GM12873 (cell line): ENCODE measurements around the gene GALNTL6.

Experiments used
- TF ChIP-seq, protein P1 (sequence below): IDR thresholded peaks from 2 replicates; pipeline ENCODE4 v1.5.1; 2012; ENCODE audit warnings: low read depth, mild to moderate bottlenecking, moderate library complexity, low read length, control low read depth; ENCODE audit not compliant: insufficient read depth; ENCODE audit errors: missing control alignments

GALNTL6 gene

DNA sequence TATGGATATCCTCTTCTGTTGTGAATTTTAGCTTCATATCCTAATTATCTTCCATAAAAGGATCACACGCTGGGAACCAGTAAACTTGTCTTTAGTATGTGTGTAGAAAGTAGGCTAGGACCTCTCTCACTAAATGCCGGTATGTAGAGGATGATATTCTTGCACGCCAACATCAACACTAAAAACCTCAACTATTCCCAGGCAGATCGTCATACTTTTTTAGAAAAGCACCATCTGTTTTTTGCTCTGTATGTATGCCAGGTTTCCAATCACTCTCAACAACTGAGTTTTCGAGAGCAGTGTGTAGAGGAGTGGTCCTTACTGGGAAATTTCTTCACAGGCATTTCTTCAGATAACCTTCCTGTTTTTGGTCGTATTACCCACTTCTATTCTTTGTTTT, 283.6 kb downstream of the GALNTL6 start:
- TF ChIP-seq, protein P1, sequence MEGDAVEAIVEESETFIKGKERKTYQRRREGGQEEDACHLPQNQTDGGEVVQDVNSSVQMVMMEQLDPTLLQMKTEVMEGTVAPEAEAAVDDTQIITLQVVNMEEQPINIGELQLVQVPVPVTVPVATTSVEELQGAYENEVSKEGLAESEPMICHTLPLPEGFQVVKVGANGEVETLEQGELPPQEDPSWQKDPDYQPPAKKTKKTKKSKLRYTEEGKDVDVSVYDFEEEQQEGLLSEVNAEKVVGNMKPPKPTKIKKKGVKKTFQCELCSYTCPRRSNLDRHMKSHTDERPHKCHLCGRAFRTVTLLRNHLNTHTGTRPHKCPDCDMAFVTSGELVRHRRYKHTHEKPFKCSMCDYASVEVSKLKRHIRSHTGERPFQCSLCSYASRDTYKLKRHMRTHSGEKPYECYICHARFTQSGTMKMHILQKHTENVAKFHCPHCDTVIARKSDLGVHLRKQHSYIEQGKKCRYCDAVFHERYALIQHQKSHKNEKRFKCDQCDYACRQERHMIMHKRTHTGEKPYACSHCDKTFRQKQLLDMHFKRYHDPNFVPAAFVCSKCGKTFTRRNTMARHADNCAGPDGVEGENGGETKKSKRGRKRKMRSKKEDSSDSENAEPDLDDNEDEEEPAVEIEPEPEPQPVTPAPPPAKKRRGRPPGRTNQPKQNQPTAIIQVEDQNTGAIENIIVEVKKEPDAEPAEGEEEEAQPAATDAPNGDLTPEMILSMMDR = no peak

DNA sequence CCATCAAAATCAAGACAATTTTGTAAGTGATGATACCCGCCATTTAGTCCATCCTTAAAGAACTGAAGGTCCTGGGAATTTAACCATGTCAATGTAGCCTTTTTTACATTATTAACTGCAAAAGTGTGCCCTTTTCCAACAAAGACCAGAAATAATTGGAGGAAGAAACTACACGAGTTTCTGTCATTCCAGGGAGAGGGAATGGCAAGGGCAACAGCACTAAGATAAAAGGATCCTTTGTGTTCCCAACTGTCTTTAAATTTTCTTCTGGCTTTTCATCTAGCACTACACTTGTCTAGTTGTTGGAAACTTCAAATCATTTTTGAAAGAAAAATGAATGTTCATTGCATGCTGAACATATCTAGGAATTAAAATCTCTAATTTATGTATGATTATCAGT, 286.2 kb downstream of the GALNTL6 start:
- TF ChIP-seq, protein P1 = no peak

- TF ChIP-seq, protein P1 = no peak
Measured at GRCh38 chr4:172103456-172103855, 290.3 kb downstream of the GALNTL6 start.

DNA sequence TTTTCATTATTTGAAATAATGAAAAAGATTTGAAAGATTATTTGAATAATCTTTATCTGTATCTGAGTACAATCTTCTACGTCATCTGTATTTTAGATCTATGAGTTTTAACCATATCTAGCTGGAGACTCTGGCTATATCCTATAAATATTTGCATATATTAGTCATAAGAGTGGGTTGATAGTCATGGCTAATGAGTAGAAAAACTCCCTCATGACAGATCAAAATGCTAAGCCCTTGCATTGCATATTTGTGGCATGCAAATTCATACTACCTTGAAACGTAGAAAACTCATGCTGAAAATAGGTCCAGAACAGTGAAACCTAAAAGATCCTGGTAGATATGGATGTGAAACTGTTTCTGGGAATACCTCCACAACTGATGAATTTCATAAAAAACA, 291.3 kb downstream of the GALNTL6 start:
- TF ChIP-seq, protein P1 = no peak

GRCh38 chr4:172105918-172106317, 292.7 kb downstream of the GALNTL6 start:
- TF ChIP-seq, protein P1 = no peak

GRCh38 chr4:172109466-172109865, 296.3 kb downstream of the GALNTL6 start:
- TF ChIP-seq, protein P1 = no peak

GRCh38 chr4:172124656-172125308, 311.6 kb downstream of the GALNTL6 start:
- TF ChIP-seq, protein P1 = no peak
